ENCODE data around the gene C1QBP.
"Not testable (repeated sequence)": the region's sequence is repeated elsewhere in the genome, so short reads cannot be mapped to it uniquely, and the experiment has no call there.

Gene C1QBP

DNA sequence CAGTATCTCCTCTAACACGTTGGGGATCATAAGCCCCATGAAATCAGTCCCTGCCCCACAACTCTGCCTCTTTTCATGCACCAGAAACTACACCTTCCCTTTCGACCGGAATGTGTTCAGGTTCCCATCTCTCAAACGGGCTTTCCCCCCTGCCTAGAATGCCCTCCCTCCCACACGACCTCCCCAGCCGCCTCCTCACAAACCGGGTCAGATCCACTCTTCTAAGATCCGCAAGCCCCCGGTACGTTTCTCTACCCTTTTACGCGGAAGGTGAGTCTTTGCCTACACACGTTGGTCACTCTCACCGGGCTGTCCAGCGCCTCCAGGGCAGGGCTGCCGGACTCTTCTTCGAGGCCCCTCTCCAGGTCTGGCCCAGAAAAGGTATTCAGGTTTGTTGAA, 29.1 kb upstream of the C1QBP start:
- peak overlapping the region; percentile 48 for H3K27ac ChIP-seq (ENCODE audit: low read depth, low read length)
- H3K36me3 ChIP-seq (ENCODE audit: control insufficient read depth in 5 of 5, insufficient read depth in 5 of 5, low read length in 5 of 5), result peaks cover 2 to 15% (median 10%) of the 10 kb centered on the region in 5 donors
- H3K27me3 ChIP-seq (ENCODE audit: control insufficient read depth in 5 of 5, insufficient read depth in 4 of 5, low read length in 5 of 5), result no peaks in the 10 kb centered on the region
- H3K9me3 ChIP-seq (ENCODE audit: control insufficient read depth in 5 of 5, low read length in 5 of 5), result no peaks in the 10 kb centered on the region
- H3K4me3 ChIP-seq (ENCODE audit: low read depth in 1 of 5, low read length in 5 of 5), result peak overlapping the region; percentile 86 to 95 (median 90)
- H3K4me1 ChIP-seq (ENCODE audit: control insufficient read depth in 5 of 5, insufficient read depth in 5 of 5, low read length in 5 of 5), result peaks cover 4 to 27% (median 21%) of the 10 kb centered on the region in 5 donors
- H3K9ac ChIP-seq (ENCODE audit: low read length in 5 of 5), result peak overlapping the region; percentile 76 to 92 (median 88)

- no peaks in the 10 kb centered on the region for H3K27me3 ChIP-seq (ENCODE audit: control insufficient read depth in 5 of 5, insufficient read depth in 4 of 5, low read length in 5 of 5)
- H3K4me3 ChIP-seq (ENCODE audit: low read depth in 1 of 5, low read length in 5 of 5), result peak overlapping the region; percentile 86 to 95 (median 90)
- peaks cover 0 to 10% (median 6%) of the 10 kb centered on the region in 5 donors for H3K36me3 ChIP-seq (ENCODE audit: control insufficient read depth in 5 of 5, insufficient read depth in 5 of 5, low read length in 5 of 5)
- H3K9me3 ChIP-seq (ENCODE audit: control insufficient read depth in 5 of 5, low read length in 5 of 5), result no peaks in the 10 kb centered on the region
- H3K27ac ChIP-seq (ENCODE audit: low read depth, low read length), result no peak overlapping the region
- peaks cover 4 to 27% (median 21%) of the 10 kb centered on the region in 5 donors for H3K4me1 ChIP-seq (ENCODE audit: control insufficient read depth in 5 of 5, insufficient read depth in 5 of 5, low read length in 5 of 5)
- H3K9ac ChIP-seq (ENCODE audit: low read length in 5 of 5), result peak overlapping the region; percentile 76 to 92 (median 88)
These were observed 28.5 kb upstream of the C1QBP start for GRCh38 chr17:5467416-5467815.

DNA sequence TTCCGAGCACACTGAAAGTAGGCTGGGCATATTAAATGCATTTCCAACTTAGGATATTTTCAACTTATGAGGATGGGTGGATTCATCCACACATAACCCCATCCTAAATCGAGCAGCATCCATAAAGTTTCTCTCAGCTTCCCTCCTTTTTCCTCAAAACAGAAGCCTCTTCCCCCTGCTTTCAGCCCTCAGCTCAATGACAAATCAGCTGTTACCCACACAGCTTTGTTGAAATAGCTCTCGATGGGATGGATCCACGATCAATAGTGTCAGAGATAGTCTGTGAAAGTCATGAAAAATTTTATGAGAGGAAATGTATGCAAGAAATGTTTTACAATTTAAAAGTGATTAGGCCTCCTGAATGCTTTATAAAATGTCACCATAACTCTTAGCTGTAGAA, 27.3 kb upstream of the C1QBP start:
- H3K9me3 ChIP-seq (ENCODE audit: control insufficient read depth in 5 of 5, low read length in 5 of 5), result no peaks in the 10 kb centered on the region
- H3K4me3 ChIP-seq (ENCODE audit: low read depth in 1 of 5, low read length in 5 of 5), result no peak overlapping the region
- no peak overlapping the region for H3K27ac ChIP-seq (ENCODE audit: low read depth, low read length)
- H3K36me3 ChIP-seq (ENCODE audit: control insufficient read depth in 5 of 5, insufficient read depth in 5 of 5, low read length in 5 of 5), result peaks cover 0 to 7% (median 5%) of the 10 kb centered on the region in 5 donors
- H3K9ac ChIP-seq (ENCODE audit: low read length in 5 of 5), result no peak overlapping the region
- peaks cover 4 to 27% (median 21%) of the 10 kb centered on the region in 5 donors for H3K4me1 ChIP-seq (ENCODE audit: control insufficient read depth in 5 of 5, insufficient read depth in 5 of 5, low read length in 5 of 5)
- H3K27me3 ChIP-seq (ENCODE audit: control insufficient read depth in 5 of 5, insufficient read depth in 4 of 5, low read length in 5 of 5), result no peaks in the 10 kb centered on the region

DNA sequence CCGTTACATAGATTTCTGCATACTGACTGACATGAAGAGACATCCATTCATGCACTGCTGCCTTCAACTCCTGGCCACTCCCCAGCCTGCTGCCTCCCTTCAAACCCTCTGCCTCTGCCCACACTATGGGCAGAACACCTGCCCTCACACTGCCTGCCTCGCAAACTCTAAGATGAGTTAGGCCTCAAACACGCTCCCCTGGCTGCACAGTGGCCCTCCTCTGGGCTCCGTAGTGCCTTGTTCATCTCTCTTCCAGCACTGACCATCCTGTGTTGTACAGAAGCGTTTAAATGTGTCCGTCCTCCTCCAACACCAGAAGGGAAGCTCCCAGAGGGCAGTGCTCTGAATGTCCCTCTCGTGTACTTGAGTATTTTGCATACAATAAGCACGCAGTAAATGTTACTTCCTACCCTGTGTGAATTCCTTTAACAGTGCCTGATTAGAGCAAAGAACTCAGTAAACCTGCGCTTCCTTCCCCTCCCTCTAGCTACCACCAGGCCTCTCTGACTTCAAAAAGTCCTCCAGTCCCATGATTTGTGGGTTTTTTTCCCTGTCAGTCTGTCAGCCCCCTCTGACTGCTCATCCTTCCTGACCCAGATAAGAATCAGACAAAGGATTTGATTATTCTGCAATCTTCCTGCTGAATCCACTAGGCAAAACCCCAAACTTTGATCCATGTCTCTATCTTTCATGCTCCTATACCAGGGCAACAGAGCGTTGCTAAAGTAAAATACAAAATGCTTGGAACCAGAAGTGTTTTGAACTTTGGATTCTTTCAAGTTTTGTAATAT, 26.0 kb upstream of the C1QBP start:
- Histone ChIP-seq H3K27me3 (ENCODE audit: control insufficient read depth in 5 of 5, insufficient read depth in 4 of 5, low read length in 5 of 5) (no peaks in the 10 kb centered on the region), H3K9me3 (ENCODE audit: control insufficient read depth in 5 of 5, low read length in 5 of 5) (no peaks in the 10 kb centered on the region), H3K9ac (ENCODE audit: low read length in 5 of 5) (no peak overlapping the region), H3K4me3 (ENCODE audit: low read depth in 1 of 5, low read length in 5 of 5) (no peak overlapping the region), H3K4me1 (ENCODE audit: control insufficient read depth in 5 of 5, insufficient read depth in 5 of 5, low read length in 5 of 5) (peaks cover 4 to 27% (median 21%) of the 10 kb centered on the region in 5 donors), H3K27ac (ENCODE audit: low read depth, low read length) (no peak overlapping the region), H3K36me3 (ENCODE audit: control insufficient read depth in 5 of 5, insufficient read depth in 5 of 5, low read length in 5 of 5) (peaks cover 0 to 18% (median 15%) of the 10 kb centered on the region in 5 donors)

GRCh38 chr17:5446786-5447185, 7.8 kb upstream of the C1QBP start:
- H3K27me3 ChIP-seq (ENCODE audit: control insufficient read depth in 5 of 5, insufficient read depth in 4 of 5, low read length in 5 of 5), result no peaks in the 10 kb centered on the region
- H3K36me3 ChIP-seq (ENCODE audit: control insufficient read depth in 5 of 5, insufficient read depth in 5 of 5, low read length in 5 of 5), result peaks cover 16 to 72% (median 58%) of the 10 kb centered on the region in 5 donors
- no peaks in the 10 kb centered on the region for H3K9me3 ChIP-seq (ENCODE audit: control insufficient read depth in 5 of 5, low read length in 5 of 5)
- no peaks in the 10 kb centered on the region for H3K4me1 ChIP-seq (ENCODE audit: control insufficient read depth in 5 of 5, insufficient read depth in 5 of 5, low read length in 5 of 5)
- H3K4me3 ChIP-seq (ENCODE audit: low read depth in 1 of 5, low read length in 5 of 5), result no peak overlapping the region
- no peak overlapping the region for H3K27ac ChIP-seq (ENCODE audit: low read depth, low read length)
- no peak overlapping the region for H3K9ac ChIP-seq (ENCODE audit: low read length in 5 of 5)

GRCh38 chr17:5444209-5444608, 5.3 kb upstream of the C1QBP start:
- H3K9me3 ChIP-seq (ENCODE audit: control insufficient read depth in 5 of 5, low read length in 5 of 5), result no peaks in the 10 kb centered on the region
- H3K4me1 ChIP-seq (ENCODE audit: control insufficient read depth in 5 of 5, insufficient read depth in 5 of 5, low read length in 5 of 5), result peaks cover 0 to 5% (median 5%) of the 10 kb centered on the region in 5 donors
- no peak overlapping the region for H3K9ac ChIP-seq (ENCODE audit: low read length in 5 of 5)
- H3K27ac ChIP-seq (ENCODE audit: low read depth, low read length), result no peak overlapping the region
- H3K4me3 ChIP-seq (ENCODE audit: low read depth in 1 of 5, low read length in 5 of 5), result no peak overlapping the region
- peaks cover 5 to 56% (median 42%) of the 10 kb centered on the region in 5 donors for H3K36me3 ChIP-seq (ENCODE audit: control insufficient read depth in 5 of 5, insufficient read depth in 5 of 5, low read length in 5 of 5)
- H3K27me3 ChIP-seq (ENCODE audit: control insufficient read depth in 5 of 5, insufficient read depth in 4 of 5, low read length in 5 of 5), result no peaks in the 10 kb centered on the region

GRCh38 chr17:5443728-5444127, 4.8 kb upstream of the C1QBP start:
- H3K36me3 ChIP-seq (ENCODE audit: control insufficient read depth in 5 of 5, insufficient read depth in 5 of 5, low read length in 5 of 5), result peaks cover 5 to 54% (median 40%) of the 10 kb centered on the region in 5 donors
- H3K4me1 ChIP-seq (ENCODE audit: control insufficient read depth in 5 of 5, insufficient read depth in 5 of 5, low read length in 5 of 5), result peaks cover 0 to 6% (median 6%) of the 10 kb centered on the region in 5 donors
- no peak overlapping the region for H3K27ac ChIP-seq (ENCODE audit: low read depth, low read length)

GRCh38 chr17:5439446-5439764, 450 bp upstream of the C1QBP start:
- H3K4me1 ChIP-seq (ENCODE audit: control insufficient read depth in 5 of 5, insufficient read depth in 5 of 5, low read length in 5 of 5), result peaks cover 0 to 22% (median 18%) of the 10 kb centered on the region in 5 donors
- H3K27ac ChIP-seq (ENCODE audit: low read depth, low read length), result peak overlapping the region; percentile 79
- H3K9ac ChIP-seq (ENCODE audit: low read length in 5 of 5), result peak overlapping the region; percentile 71 to 91 (median 85)
- peak overlapping the region; percentile 64 to 94 (median 85) for H3K4me3 ChIP-seq (ENCODE audit: low read depth in 1 of 5, low read length in 5 of 5)
- H3K9me3 ChIP-seq (ENCODE audit: control insufficient read depth in 5 of 5, low read length in 5 of 5), result no peaks in the 10 kb centered on the region
- H3K27me3 ChIP-seq (ENCODE audit: control insufficient read depth in 5 of 5, insufficient read depth in 4 of 5, low read length in 5 of 5), result no peaks in the 10 kb centered on the region
- peaks cover 4 to 44% (median 25%) of the 10 kb centered on the region in 5 donors for H3K36me3 ChIP-seq (ENCODE audit: control insufficient read depth in 5 of 5, insufficient read depth in 5 of 5, low read length in 5 of 5)

More at GRCh38 chr17:5443728-5444127, 4.8 kb upstream of the C1QBP start:
- no peaks in the 10 kb centered on the region for H3K27me3 ChIP-seq (ENCODE audit: control insufficient read depth in 5 of 5, insufficient read depth in 4 of 5, low read length in 5 of 5)
- H3K9ac ChIP-seq (ENCODE audit: low read length in 5 of 5), result no peak overlapping the region
- no peak overlapping the region for H3K4me3 ChIP-seq (ENCODE audit: low read depth in 1 of 5, low read length in 5 of 5)
- H3K9me3 ChIP-seq (ENCODE audit: control insufficient read depth in 5 of 5, low read length in 5 of 5), result no peaks in the 10 kb centered on the region

GRCh38 chr17:5437721-5438317, 1.1 kb downstream of the C1QBP start:
- Histone ChIP-seq H3K4me1 (ENCODE audit: control insufficient read depth in 5 of 5, insufficient read depth in 5 of 5, low read length in 5 of 5) (peaks cover 0 to 26% (median 18%) of the 10 kb centered on the region in 5 donors), H3K9ac (ENCODE audit: low read length in 5 of 5) (peak overlapping the region; percentile 69 to 95 (median 86)), H3K36me3 (ENCODE audit: control insufficient read depth in 5 of 5, insufficient read depth in 5 of 5, low read length in 5 of 5) (peaks cover 8 to 46% (median 27%) of the 10 kb centered on the region in 5 donors), H3K27me3 (ENCODE audit: control insufficient read depth in 5 of 5, insufficient read depth in 4 of 5, low read length in 5 of 5) (no peaks in the 10 kb centered on the region), H3K27ac (ENCODE audit: low read depth, low read length) (peak overlapping the region; percentile 79), H3K4me3 (ENCODE audit: low read depth in 1 of 5, low read length in 5 of 5) (peak overlapping the region; percentile 79 to 94 (median 85)), H3K9me3 (ENCODE audit: control insufficient read depth in 5 of 5, low read length in 5 of 5) (no peaks in the 10 kb centered on the region)

- not testable (repeated sequence) for H3K27me3 ChIP-seq (ENCODE audit: control insufficient read depth in 5 of 5, insufficient read depth in 4 of 5, low read length in 5 of 5); H3K9ac ChIP-seq (ENCODE audit: low read length in 5 of 5); H3K4me3 ChIP-seq (ENCODE audit: low read depth in 1 of 5, low read length in 5 of 5); H3K9me3 ChIP-seq (ENCODE audit: control insufficient read depth in 5 of 5, low read length in 5 of 5); H3K27ac ChIP-seq (ENCODE audit: low read depth, low read length)
- Histone ChIP-seq H3K4me1 (ENCODE audit: control insufficient read depth in 5 of 5, insufficient read depth in 5 of 5, low read length in 5 of 5) (peaks cover 0 to 26% (median 18%) of the 10 kb centered on the region in 5 donors), H3K36me3 (ENCODE audit: control insufficient read depth in 5 of 5, insufficient read depth in 5 of 5, low read length in 5 of 5) (peaks cover 11 to 60% (median 43%) of the 10 kb centered on the region in 5 donors)
These were observed 3.1 kb downstream of the C1QBP start for GRCh38 chr17:5435781-5436315.
